ENCODE data around the gene MEN1.
A peak's percentile ranks its signal among the peaks of the same experiment; 100 is the strongest.
"Not testable (repeated sequence)": the region's sequence is repeated elsewhere in the genome, so short reads cannot be mapped to it uniquely, and the experiment has no call there.

Gene MEN1

DNA sequence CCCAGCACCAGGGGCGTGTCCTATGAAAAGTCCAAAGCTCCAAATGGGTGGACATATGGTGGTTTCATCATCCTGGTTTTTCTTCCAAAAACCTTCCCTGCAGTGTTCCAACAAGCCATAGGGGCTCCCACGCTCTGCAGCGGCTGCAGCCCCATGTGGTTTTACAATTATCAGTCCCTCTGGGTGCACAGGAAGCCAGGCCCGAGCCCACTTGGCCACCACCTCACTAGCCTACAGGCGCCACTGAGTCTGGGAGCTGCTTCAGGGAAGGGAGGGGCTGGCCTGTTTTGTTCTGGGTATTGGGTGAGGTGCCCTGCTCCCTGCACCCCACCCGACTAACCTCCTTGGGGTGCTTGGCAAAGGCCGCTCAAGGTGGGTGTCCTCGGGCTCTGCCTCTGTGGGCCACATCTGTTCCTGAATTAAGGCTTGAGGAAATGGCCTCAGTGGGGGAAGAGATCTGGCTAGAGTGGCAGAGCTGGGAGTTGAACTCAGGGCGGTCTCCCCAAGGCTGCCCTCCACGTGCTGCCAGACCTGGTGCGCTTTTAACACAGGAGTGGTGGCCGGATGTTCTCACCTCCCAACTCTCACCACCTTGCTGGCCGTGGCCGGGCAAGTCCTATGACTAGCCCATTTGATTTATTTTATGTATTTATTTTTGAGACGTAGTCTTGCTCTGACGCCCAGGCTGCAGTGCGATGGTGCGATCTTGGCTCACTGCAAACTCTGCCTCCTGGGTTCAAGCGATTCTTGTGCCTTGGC lies 39.4 kb upstream of the MEN1 start:
- H3K27ac ChIP-seq (ENCODE audit: poor library complexity, severe bottlenecking) = peak overlapping the region; percentile 99
- peaks cover 22% of the 10 kb centered on the region for H3K36me3 ChIP-seq (ENCODE audit: low read depth)
- TF ChIP-seq, protein P1, sequence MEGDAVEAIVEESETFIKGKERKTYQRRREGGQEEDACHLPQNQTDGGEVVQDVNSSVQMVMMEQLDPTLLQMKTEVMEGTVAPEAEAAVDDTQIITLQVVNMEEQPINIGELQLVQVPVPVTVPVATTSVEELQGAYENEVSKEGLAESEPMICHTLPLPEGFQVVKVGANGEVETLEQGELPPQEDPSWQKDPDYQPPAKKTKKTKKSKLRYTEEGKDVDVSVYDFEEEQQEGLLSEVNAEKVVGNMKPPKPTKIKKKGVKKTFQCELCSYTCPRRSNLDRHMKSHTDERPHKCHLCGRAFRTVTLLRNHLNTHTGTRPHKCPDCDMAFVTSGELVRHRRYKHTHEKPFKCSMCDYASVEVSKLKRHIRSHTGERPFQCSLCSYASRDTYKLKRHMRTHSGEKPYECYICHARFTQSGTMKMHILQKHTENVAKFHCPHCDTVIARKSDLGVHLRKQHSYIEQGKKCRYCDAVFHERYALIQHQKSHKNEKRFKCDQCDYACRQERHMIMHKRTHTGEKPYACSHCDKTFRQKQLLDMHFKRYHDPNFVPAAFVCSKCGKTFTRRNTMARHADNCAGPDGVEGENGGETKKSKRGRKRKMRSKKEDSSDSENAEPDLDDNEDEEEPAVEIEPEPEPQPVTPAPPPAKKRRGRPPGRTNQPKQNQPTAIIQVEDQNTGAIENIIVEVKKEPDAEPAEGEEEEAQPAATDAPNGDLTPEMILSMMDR (IDR thresholded peaks at IDR 0.05; ENCODE audit: poor library complexity, severe bottlenecking) = no peak
- DNase-seq (ENCODE audit: low spot score) (no peak), ATAC-seq (ENCODE audit: low read depth) (no peak)
- H3K4me3 ChIP-seq (ENCODE audit: severe bottlenecking) = no peak overlapping the region
- no peaks in the 10 kb centered on the region for H3K27me3 ChIP-seq (ENCODE audit: insufficient read depth, poor library complexity, severe bottlenecking)
- H3K4me1 ChIP-seq (ENCODE audit: insufficient read depth, poor library complexity, severe bottlenecking) = peaks cover 10% of the 10 kb centered on the region
- no peaks in the 10 kb centered on the region for H3K9me3 ChIP-seq (ENCODE audit: severe bottlenecking)

DNA sequence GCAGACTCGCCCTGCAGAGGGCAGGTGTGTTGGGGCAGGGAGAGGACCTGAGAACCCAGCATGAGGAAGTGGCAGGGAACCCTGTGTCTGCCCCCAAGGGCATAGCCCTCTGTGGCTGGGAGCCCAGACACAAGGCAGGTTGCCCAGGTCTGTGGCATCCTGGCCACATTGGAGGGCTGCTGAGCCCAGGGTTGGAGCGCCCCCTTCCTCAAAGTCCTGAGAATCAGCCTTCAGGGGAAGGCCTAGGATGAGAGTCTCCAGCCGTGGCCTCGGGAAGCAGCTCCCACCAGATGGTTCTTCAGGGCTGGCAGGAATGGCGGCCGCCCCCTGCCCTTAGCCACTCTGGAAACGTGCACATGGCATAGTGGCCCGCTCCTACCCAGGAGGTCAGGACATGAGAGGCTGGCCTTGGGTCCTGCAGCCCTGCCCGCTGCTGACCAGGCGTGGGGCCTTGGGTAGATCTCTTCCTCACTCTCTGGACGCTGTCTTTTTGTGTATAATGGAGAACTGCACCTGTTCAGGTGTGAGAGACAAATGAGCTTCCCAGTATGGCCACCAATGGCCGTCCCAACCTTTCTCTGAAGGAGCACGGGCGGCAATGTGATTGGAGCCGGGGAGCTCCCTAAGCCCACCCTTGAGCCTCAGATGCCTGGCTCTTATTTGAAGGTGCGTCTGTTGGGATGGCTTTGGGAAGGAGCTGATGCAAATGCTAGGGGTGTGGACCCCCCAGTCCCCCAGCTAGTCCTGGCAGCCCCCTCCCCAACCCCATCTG lies 38.7 kb upstream of the MEN1 start:
- ATAC-seq (ENCODE audit: low read depth) = no peak

DNA sequence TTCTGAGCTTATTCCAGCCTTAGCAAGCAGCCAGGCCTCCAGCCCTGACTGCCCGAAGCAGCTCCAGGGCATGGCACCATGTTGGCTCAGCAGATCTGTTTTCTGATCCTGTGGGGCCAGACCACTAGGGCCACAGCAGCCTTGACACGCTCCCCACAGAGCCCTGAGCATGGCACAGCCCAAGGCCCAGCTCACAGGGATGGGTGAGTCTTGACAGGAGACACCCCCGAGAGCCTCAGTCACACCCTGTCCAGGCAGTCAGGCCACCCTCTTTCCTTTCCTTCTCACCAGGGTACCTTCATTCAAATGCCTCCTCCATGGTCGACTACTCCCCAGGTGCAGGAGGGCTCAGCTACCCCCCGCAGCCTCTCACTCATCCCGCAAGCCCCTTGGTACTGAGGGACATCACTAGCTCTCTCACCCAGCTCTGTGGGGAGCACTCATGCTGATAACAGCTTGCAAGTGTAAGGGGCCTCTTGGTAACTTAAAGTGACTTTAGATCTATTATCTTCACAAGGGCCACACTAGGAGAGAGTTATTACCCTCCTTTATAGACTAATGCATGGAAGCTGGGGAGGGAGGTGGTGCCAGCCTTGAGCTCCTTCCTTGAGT lies 38.0 kb upstream of the MEN1 start:
- no peak for ATAC-seq (ENCODE audit: low read depth)
- no peak for DNase-seq (ENCODE audit: low spot score)
- TF ChIP-seq, protein P1 (IDR thresholded peaks at IDR 0.05; ENCODE audit: poor library complexity, severe bottlenecking) = no peak
- Histone ChIP-seq H3K9me3 (ENCODE audit: severe bottlenecking) (no peaks in the 10 kb centered on the region), H3K27me3 (ENCODE audit: insufficient read depth, poor library complexity, severe bottlenecking) (no peaks in the 10 kb centered on the region), H3K4me1 (ENCODE audit: insufficient read depth, poor library complexity, severe bottlenecking) (peaks cover 2% of the 10 kb centered on the region), H3K4me3 (ENCODE audit: severe bottlenecking) (no peak overlapping the region), H3K36me3 (ENCODE audit: low read depth) (peaks cover 7% of the 10 kb centered on the region), H3K27ac (ENCODE audit: poor library complexity, severe bottlenecking) (peak overlapping the region; percentile 99)

More for the DNA sequence above, 38.7 kb upstream of the MEN1 start:
- H3K9me3 ChIP-seq (ENCODE audit: severe bottlenecking) = no peaks in the 10 kb centered on the region
- peaks cover 2% of the 10 kb centered on the region for H3K4me1 ChIP-seq (ENCODE audit: insufficient read depth, poor library complexity, severe bottlenecking)
- peaks cover 14% of the 10 kb centered on the region for H3K36me3 ChIP-seq (ENCODE audit: low read depth)
- peak overlapping the region; percentile 99 for H3K27ac ChIP-seq (ENCODE audit: poor library complexity, severe bottlenecking)
- no peak for DNase-seq (ENCODE audit: low spot score)
- H3K27me3 ChIP-seq (ENCODE audit: insufficient read depth, poor library complexity, severe bottlenecking) = no peaks in the 10 kb centered on the region
- TF ChIP-seq, protein P1 (IDR thresholded peaks at IDR 0.05; ENCODE audit: poor library complexity, severe bottlenecking) = peak; percentile 9
- no peak overlapping the region for H3K4me3 ChIP-seq (ENCODE audit: severe bottlenecking)

DNA sequence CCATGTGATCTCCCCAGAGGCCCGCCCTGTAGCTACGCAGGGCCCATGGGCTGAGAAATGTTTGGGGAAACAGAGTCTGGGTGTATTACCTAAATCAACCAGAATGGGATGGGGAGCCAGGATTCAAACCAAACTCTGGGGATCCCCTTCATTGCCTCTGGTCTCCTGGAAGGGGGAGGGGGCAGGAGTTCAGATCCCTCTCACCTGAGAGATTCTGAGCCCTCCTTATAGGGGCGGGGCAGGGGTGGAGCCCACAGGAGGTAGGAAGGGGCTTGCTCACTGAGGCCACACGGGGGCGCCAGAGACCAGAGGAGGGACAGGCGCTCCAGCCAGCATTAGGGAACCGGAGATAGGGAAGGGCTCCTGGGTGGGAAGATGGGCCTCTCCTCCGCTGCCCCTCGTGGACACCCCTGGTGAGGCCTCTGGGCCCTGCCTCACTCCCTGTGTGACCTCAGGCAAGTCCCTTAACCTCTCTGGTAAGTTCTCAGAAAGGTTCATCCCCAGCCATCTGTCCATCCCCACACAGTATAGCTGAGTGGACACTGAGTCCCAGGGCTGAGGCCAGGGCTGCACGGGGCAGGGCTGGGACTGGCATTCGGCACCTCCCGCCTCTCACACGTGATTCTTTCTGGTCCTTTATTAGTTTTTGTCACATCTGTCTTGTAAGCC lies 36.8 kb upstream of the MEN1 start:
- ATAC-seq (ENCODE audit: low read depth) (peak; percentile 64), DNase-seq (ENCODE audit: low spot score) (peak; percentile 92)
- H3K4me1 ChIP-seq (ENCODE audit: insufficient read depth, poor library complexity, severe bottlenecking) = peaks cover 9% of the 10 kb centered on the region
- H3K27ac ChIP-seq (ENCODE audit: poor library complexity, severe bottlenecking) = peak overlapping the region; percentile 99
- no peaks in the 10 kb centered on the region for H3K9me3 ChIP-seq (ENCODE audit: severe bottlenecking)
- H3K36me3 ChIP-seq (ENCODE audit: low read depth) = no peaks in the 10 kb centered on the region
- TF ChIP-seq, protein P1 (IDR thresholded peaks at IDR 0.05; ENCODE audit: poor library complexity, severe bottlenecking) = peak; percentile 98
- no peaks in the 10 kb centered on the region for H3K27me3 ChIP-seq (ENCODE audit: insufficient read depth, poor library complexity, severe bottlenecking)
- no peak overlapping the region for H3K4me3 ChIP-seq (ENCODE audit: severe bottlenecking)

DNA sequence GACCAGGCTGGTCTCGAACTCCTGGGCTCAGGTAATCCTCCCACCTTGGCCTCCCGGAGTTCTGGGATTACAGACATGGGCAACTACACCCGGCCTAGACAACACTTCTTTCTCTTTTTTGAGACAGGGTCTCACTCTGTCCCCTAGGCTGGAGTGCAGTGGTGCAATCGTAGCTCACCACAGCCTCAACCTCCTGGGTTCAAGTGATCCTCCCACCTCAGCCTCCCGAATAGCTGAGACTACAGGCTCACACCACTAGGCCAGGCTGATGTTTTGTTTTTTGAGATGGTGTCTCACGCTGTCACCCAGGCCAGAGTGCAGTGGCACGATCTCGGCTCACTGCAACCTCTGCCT lies 35.4 kb upstream of the MEN1 start:
- ATAC-seq (ENCODE audit: low read depth); H3K27me3 ChIP-seq (ENCODE audit: insufficient read depth, poor library complexity, severe bottlenecking); H3K9me3 ChIP-seq (ENCODE audit: severe bottlenecking); DNase-seq (ENCODE audit: low spot score); H3K4me3 ChIP-seq (ENCODE audit: severe bottlenecking); H3K36me3 ChIP-seq (ENCODE audit: low read depth): not testable (repeated sequence)
- Histone ChIP-seq H3K27ac (ENCODE audit: poor library complexity, severe bottlenecking) (peak overlapping the region; percentile 99), H3K4me1 (ENCODE audit: insufficient read depth, poor library complexity, severe bottlenecking) (peaks cover 14% of the 10 kb centered on the region)
